ENCODE results near the gene U2SURP. TPM values are rescaled to one million over a fixed set of nuclear protein-coding genes. Genes with fewer than 3 reads are reported as not detected.
"Not testable (repeated sequence)": the region's sequence is repeated elsewhere in the genome, so short reads cannot be mapped to it uniquely, and the experiment has no call there.

Gene U2SURP
- total RNA-seq, 1 experiment from 2014 or later = 90.0 TPM

DNA sequence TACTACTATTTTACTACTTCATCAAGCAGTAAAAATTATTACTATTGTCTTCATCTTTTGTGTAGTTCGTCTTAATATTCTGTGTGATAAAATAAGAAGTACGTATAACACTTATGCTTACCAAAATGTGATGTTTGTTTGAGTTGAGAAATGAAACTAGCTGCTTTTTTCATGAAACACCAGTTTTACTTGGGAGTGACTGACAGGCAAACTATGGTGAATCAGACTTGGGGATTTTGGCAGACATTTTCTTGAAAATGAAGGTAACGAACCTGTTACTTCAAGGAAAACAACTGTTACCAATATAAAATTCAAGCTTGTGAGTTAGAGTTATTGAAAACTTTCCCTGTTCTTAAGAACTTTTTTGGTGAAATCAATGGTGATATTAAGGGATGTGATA lies 10.3 kb downstream of the U2SURP start:
- no peak for DNase-seq (ENCODE audit: low spot score)

DNA sequence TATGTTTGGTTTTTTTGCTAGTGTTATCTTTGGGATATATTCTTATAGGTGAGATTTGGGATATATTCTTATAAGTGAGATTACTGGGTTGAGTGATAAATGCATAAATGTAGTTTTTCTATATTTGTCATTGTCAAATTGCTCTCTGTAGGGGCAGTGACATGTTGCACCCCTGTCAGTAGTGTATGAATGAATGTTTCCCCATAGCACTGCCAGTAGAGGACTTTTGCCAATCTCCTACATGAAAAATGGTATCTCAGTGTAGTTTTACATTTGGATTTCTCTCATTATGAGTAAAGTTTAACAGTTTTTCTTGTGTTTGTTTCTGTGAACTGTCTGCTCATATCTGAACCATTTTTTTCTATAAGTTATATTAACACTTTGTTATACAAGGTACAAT lies 13.6 kb downstream of the U2SURP start:
- DNase-seq (ENCODE audit: low spot score) = no peak

DNA sequence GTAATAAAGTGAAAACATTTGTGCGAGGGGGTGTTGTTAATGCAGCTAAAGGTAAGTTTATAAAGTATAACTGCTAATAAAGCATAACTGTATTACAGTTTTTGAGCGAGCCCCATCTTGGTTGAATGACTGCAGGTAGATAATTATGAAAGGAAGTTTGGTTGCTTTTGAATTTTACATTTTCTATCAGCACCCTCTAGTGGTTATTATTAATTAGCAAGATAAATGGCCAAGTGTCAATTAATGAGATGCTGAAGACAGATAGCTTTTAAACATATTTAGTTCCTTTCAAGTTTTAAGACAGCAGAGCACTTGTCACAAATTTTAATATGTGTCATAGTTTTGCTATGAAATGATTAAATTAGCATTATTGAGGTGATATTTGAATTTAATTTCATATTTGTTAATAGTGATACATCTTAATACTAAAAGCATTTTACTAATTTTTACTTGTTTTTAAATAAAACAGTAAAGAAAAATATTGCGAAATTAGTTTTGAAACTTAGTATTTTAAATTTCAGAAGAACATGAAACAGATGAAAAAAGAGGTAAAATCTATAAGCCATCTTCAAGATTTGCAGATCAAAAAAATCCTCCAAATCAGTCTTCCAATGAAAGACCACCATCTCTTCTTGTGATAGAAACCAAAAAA lies 15.1 kb downstream of the U2SURP start:
- no peak for DNase-seq (ENCODE audit: low spot score)

DNA sequence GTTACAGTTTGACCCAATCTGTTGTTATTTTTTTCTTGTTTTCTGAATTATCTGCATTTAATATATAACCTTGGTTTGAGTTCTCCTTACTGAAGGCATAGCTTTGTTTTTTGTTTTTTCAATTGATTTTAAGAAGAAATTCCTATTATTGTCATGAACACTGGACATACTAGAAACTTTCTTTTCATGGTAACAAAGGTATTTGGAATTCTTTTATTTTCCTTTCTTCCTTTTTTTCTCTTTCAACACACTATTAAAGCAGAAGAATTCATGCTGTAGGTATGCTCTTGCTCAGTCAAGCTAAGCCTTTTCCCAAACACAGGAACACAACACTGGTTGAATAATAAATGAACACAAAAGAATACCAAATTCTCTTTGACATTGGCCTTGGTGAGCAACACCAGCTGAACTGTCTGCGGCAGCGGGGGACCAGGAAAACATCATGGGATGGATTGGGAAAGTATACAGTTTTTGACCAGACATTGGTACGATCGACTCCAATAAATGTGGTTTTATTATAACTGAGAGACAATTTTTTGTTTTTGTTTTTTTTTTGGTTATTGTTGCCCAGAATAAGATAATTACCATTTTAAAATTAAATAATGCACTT lies 23.1 kb downstream of the U2SURP start:
- DNase-seq (ENCODE audit: low spot score) = no peak

DNA sequence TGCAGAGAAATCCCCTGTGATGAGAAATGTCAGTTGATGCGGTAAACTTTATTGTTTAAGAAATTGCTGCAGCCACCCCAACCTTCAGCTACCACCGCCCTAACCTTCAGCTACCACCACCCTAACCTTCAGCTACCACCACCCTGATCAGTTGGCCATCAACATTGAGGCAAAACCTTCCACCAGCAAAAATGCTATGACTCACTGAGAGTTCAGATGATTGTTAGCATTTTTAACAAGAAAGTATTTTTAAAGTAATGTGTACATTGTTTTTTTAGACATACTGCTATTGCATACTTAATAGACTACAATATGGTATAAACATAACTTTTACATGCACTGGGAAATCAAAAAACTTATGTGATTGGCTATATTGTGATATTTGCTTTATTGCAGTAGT lies 30.0 kb downstream of the U2SURP start:
- no peak for DNase-seq (ENCODE audit: low spot score)

DNA sequence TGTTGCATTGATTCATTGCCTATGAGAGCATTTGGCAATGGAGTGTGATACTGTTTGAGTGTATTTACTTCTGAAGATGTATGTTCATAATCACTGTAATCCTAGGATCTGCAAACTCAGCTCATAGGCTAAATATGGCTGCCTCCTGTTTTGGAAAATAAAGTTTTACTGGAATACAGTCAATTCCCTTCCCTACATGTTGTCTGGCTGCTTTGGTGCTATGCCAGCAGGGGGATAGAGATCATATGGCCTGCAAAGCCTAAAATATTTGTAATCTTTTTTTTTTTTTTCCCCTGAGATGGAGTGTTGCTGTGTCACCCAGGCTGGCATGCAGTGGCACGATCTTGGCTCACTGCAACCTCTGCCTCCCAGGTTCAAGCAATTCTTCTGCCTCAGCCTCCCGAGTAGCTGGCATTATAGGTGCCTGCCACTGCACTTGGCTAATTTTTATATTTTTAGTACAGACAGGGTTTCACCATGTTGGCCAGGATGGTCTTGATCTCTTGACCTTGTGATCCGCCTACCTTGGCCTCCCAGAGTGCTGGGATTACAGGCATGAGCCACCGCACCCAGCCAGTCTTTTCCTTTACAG lies 30.5 kb downstream of the U2SURP start:
- DNase-seq (ENCODE audit: low spot score) = not testable (repeated sequence)

DNA sequence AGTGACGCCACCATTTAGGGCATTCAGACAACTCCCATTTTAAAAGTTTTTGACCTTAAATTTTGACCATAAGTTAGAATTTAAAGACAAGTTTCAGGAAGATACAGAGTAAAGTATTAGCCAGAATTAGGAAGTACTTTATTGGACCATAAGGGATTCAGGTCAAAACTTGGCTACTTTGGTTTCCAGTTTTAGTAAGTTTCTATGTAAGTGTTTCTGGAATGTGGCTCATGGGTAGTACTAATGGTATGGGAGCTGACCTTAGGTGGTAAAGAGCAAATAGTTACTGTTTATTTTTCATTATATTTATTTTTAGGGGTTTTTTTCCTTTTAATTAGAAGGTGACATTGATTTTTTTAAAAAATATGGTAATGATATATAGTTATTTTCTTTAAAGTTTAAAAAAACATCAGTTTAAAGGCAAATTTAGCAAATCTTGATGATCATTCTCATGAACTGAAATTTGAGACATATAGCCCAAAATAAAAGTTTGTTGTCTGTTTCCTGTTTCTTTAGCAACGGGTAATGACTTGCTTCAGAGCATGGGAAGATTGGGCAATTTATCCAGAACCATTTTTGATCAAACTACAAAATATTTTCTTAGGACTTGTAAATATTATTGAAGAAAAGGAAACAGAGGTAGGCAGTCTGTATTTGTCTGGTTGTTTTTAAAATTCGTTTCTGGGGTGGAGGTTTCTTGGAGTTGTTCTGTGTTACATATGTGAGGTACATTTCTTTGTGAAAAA lies 34.3 kb downstream of the U2SURP start:
- no peak for DNase-seq (ENCODE audit: low spot score)

DNA sequence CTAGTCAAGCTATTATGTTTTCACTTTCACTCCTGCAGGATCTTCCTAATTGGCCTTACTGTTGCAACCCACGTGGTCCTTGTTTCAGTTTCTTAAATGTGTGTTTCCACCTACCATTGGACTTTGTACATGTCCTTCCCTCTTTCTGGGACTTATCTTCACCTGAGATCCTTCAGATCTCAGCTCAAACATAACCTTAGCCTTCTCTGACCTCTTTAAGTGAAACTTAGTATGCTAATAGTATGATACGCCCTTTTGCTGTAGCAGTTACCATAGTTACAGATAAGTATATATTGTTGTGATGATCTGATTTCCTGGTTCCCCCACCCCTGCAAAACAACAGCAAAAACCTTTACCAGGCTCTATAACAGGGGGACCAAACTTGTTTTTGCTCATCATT lies 35.2 kb downstream of the U2SURP start:
- DNase-seq (ENCODE audit: low spot score) = no peak

DNA sequence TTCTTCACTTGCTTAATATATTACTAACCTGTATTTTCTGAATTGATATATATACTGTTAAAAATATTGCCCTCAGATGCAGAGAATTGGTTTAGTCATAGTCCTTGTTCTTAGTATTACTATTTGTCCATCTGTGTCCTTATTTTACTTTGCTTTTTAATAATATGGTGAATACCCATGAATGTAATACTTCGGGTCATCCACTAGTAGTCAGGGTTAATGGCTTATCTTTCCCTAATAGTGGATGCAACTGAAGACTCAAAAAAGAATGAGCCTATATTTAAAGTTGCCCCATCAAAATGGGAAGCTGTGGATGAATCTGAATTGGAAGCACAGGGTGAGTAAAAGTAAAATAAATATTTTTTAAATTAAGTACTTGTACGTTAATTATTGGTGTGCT lies 36.5 kb downstream of the U2SURP start:
- no peak for DNase-seq (ENCODE audit: low spot score)

DNA sequence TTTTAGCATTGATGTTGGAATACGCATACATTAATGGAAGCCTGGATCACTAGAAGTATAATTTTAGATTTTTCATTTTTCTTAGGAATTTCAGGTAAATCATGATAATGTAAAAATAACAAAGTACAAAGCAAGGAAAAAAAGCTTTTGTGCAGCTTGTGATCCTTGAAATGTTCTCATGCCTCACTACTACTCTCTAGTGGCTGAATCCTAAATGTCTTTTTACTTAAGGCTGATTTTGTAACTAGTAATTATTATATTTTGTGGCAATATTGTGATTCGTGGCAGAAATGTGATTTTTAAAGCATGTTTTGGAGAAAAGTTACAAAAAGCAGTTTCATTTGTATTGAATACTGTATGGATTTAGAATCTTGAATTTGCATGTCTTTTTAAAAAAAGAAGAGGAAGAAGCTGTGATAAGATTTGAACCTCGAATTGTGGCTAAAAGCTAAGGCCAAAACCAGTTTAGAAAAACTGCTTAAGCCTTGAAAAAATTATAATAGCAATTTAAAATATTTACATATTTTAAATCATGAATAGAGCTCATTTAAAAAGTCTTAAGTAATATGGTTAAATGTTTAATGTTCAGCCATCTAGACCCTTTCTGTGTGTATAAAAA lies 39.0 kb downstream of the U2SURP start:
- peak; percentile 49 for DNase-seq (ENCODE audit: low spot score)

DNA sequence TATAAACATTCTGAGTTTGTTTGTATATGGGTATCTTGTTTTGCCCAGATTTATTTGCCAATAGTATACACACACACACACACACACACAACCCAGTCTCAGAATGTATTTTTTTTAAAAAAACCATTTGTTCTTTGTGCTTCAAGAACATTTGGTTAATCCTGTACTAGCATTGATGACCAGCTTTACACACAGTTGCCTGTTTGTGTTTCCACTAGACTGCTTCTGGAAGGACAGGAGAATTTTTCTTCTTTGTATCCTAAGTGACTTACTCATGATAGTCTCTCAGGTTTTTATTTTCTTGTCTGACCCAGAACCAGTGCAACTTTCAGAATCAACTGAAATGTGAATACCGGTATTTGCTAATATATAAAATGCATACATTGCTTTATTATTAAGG lies 40.5 kb downstream of the U2SURP start:
- DNase-seq (ENCODE audit: low spot score) = no peak

DNA sequence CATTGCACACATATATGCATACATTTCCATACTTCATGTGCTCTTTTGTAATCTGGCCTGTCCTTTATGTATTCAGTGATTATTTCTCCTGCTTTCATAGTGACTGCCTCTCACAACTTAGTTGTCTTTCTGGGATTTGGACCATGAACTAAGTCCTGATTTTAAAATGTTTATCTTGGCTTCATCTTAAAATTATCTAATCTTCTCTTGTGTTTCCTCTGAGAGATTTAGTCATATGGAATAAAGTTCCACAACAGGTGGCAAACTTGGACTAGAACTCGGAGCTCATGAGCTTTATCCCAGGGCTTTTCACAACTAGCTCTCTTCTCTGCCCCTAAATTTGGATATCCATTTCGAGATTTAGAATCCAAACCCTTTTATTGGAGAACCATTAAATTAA lies 44.3 kb downstream of the U2SURP start:
- DNase-seq (ENCODE audit: low spot score) = no peak

DNA sequence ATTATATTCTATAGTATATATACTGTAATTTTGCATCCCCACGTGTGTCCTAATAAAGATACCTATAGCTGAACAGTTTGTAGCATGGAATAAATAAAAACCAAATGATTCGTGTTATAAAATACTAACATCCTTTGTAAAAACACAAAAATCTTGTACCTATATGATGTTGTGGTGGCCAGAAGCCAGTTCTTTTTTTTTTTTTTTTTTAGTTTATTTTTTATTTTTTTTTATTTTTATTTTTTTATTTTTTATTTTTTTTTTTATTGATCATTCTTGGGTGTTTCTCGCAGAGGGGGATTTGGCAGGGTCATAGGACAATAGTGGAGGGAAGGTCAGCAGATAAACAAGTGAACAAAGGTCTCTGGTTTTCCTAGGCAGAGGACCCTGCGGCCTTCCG lies 44.7 kb downstream of the U2SURP start:
- DNase-seq (ENCODE audit: low spot score) = not testable (repeated sequence)

DNA sequence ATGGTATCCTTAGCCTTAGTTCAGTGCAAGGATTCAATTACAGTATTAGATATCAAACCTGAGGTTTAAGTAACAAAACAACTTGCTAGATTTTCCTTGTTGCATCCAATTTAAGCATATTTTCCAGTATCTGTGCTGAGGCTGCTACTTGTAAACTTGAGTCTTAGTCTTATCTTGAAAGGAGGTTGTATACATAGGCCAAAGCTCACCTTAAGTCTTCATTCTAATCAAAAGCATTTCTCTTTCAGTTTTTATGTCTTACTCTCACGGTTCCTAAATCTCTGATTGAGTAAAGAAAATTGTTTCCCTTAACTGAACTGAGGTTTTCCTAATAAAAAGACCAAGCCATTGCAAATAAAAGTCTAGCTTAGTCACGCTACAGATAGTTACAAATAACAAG lies 52.6 kb downstream of the U2SURP start:
- DNase-seq (ENCODE audit: low spot score) = no peak

DNA sequence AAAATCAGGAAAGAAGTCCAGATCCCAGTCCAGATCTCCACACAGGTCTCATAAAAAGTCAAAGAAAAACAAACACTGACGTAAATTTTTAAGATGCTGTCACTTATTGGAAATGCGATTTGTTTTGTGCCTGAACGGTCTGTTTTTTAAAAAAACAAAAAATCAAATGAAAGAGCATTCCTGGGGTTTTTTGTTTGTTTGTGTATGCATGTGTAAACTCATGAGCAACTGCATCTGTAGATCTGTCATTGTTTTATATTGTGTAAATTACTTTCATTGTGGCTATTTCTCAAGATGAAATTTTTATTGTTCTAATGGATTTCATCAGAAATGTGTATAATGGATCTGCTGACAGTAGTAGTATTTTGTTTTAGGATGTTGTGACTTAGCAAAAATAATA lies 55.0 kb downstream of the U2SURP start:
- no peak for DNase-seq (ENCODE audit: low spot score)

DNA sequence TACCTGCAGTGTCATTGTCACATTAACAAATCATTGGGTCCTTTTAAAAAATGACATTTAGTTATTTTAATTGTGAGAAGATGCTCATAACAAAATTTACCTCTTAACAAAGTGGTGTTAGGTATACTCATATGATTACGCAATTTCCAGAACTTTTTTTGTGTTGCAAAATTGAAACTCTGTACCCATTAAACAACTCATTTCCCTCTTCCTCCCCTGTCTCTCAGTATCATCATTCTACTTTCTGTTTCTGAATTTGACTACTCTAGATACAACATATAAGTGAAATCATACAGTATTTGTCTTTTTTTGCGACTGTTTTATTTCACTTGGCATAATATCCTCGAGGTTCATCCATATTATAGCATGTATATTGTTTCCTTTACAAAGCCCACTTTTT lies 59.5 kb downstream of the U2SURP start:
- no peak for DNase-seq (ENCODE audit: low spot score)

DNA sequence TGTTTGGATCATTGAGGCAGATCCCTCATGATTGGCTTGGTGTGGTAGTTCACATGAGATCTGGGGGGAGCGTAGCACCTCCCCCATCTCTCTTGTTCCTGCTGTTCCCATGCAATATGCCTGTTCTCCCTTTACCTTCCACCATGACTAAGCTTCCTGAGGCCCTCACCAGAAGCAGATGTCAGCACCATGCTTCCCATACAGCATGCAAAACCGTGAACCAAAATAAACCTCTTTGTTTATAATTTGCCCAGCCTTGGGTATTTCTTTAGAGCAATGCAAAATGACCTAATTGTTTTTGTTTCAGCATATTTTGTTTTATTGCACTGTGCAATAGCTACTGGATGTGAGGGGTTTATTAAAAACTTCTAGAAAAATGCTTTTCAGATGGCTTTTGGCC lies 61.6 kb downstream of the U2SURP start:
- DNase-seq (ENCODE audit: low spot score) = no peak

DNA sequence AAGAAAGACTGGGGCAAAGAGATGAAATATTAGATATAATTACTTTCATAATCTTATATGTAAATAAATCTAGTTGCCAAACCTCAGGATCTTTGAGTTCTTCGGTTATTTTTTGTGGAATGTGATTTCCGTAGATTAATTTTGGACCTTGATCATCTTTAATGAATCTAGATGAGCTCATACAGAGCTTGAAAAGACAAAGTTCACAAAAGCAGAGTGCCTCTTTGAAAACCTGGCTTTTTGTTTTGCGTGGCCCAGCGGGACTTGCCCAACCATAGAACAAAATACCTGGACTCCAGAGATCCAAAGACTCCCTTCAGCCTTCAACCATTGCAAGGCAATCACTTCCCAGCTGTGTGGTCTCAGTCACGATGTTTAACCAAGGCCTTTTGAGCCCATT lies 63.4 kb downstream of the U2SURP start:
- DNase-seq (ENCODE audit: low spot score) = no peak

DNA sequence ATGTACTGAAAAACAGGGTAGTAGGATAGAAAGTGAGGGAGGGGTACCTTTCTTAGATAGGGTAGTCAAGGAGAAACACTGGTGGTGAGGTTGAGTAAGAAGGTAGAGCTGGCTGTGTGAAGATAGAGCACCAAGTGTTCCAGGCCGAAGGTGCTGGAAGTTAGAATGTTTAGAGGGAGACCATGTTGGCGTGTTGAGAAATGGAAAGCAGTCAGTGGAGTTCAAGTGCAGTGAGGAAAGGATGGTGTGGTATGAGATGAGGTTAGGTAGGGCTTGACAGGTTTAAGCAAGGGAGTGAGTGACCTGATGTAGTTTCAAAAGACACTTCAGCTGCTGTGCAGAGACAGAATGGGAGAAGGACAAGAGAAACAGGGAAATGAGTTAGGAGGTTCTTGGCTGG lies 64.0 kb downstream of the U2SURP start:
- no peak for DNase-seq (ENCODE audit: low spot score)

DNA sequence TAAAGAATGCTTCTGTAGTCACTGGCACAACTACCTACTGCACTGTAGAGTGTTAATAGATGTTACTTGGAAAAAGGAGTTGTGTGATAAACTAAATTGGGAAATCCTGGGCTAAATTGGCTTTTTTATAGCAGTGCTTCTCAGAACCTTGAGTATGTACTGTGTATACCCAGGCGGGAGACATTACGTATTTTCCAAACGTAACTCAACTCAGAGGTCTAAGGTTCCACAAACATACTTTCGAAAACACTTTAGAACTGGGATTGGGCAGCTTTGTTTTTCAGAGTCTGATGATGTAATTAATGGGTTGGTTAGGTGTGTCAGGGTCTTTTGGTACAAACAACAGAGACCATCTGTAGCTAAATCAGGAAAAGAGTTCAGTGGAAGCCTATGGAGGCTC lies 64.7 kb downstream of the U2SURP start:
- no peak for DNase-seq (ENCODE audit: low spot score)

DNA sequence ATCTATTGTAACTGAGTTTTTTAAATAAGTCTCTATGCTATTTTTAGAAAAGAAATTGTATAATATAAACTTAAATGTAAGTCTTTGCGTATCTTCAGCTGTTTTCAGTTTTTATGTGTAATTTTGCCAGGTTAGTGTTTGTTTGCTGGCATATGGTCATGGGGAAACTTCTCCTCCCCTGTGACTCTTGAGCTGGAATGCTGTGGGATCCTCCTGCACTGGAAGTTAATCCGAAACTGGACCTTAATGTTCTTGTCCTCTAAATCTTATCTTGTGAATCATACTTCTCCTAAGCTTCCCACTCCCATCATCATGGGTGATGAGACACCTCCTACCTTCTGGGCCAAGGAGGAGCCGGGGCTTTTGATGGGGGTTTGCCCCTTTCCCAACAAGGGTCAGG lies 65.8 kb downstream of the U2SURP start:
- no peak for DNase-seq (ENCODE audit: low spot score)

DNA sequence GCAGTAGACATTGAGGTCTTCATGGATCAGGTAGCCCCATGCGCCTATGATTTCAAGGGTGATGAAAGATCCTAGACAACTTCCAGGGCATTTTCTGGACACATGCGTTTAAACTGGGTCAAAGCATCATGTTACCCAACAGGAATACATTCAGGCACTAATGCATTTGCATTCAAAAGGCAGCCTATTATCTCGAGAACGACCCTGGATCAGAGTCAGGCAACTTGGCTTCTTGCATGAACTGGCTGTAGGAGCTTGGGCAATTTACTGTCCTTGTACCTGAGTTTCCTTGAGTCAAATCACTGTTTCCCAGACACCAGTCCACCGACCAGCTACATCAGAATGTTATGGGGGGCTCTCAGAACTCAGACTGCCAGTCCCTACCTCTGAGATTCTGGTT lies 66.7 kb downstream of the U2SURP start:
- DNase-seq (ENCODE audit: low spot score) = no peak
